HCT116 (cell line): ENCODE data around the gene HEY2.

ENCODE experiments used
- CTCF ChIP-seq, 3 experiments: fragments of 200-600 bp in 1 of 3; sonication (generic) in 1 of 3; IDR thresholded peaks in 2 of 3; conservative IDR thresholded peaks in 1 of 3; 2 replicates each; pipeline ENCODE4 v1.5.1; 2012 to 2017; ENCODE audit warnings: low read depth in 2 of 3, low read length in 2 of 3, antibody characterized with exemption in 1 of 3, borderline replicate concordance in 1 of 3, control low read depth in 1 of 3, mild to moderate bottlenecking in 1 of 3, mixed read lengths in 1 of 3, mixed run types in 1 of 3, moderate library complexity in 1 of 3; ENCODE audit not compliant: insufficient read depth in 1 of 3
- POLR2A ChIP-seq: IDR thresholded peaks from 2 replicates; pipeline ENCODE4 v1.7.0; 2011; ENCODE audit warnings: borderline replicate concordance; ENCODE audit not compliant: insufficient read depth, insufficient read length; ENCODE audit errors: extremely low read depth
- REST ChIP-seq: IDR thresholded peaks from 2 replicates; pipeline ENCODE4 v1.6.1; 2012; ENCODE audit warnings: low read depth

GRCh38 chr6:125789167-125789566, 39.7 kb downstream of the HEY2 start:
- TF ChIP-seq POLR2A (no peak), CTCF (IDR thresholded peaks at IDR 0.05 in 2 of 3, conservative IDR thresholded peaks at IDR 0.05 in 1 of 3; ENCODE audit: borderline replicate concordance in 1 of 3, insufficient read depth in 1 of 3, low read depth in 2 of 3, low read length in 2 of 3) (no peak), REST (no peak)
